NB4 (cell line): ENCODE measurements around the gene SYT12.

Experiments
- DNase-seq: peaks from one replicate; pipeline ENCODE4 v3.0.0; 2010; ENCODE audit warnings: low read depth
- H3K4me3 ChIP-seq: one replicate; pipeline ENCODE4 v1.5.1; 2011; ENCODE audit warnings: mild to moderate bottlenecking, low read depth, low read length, moderate library complexity
- MAX ChIP-seq: IDR thresholded peaks from 2 replicates; pipeline ENCODE4 v1.6.1; 2011; ENCODE audit warnings: low read depth, low read length
- MYC ChIP-seq: IDR thresholded peaks from 2 replicates; pipeline ENCODE4 v1.6.1; 2011; ENCODE audit warnings: low read depth, low read length
- POLR2A ChIP-seq: IDR thresholded peaks from 2 replicates; pipeline ENCODE4 v1.6.1; 2011; ENCODE audit warnings: mild to moderate bottlenecking; ENCODE audit not compliant: insufficient read length; ENCODE audit errors: extremely low read depth
- TF ChIP-seq, protein P1 (sequence below): IDR thresholded peaks from one replicate; pipeline ENCODE4 v1.5.1; 2012; ENCODE audit warnings: low read depth, low read length

SYT12 gene

DNA sequence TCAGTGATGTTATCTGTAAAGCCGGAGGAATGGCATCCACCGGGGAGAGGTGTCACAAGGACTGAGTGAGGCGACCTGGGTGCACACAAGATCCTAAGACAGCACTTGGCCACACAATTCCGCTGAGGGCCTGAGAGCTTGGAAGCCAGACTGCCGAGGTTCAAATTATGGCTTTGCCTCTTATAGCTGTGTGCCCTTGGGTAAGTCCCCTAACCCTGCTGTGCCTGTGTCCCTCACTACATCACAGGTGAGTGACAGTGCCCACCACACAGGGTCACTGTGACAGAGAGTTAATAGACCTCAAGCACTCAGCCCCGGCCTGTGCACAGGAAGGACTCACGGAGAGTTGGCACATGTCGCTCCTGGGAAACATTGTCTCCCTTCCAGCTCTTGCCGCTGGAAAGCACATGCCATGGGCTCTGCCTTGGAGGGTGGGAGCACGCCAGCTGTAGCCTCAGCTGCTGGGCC is 34.3 kb downstream of the SYT12 start:
- DNase-seq, result no peak
- no peak overlapping the region for H3K4me3 ChIP-seq
- TF ChIP-seq MYC, result no peak
- TF ChIP-seq POLR2A, result no peak
- TF ChIP-seq MAX, result no peak
- TF ChIP-seq, protein P1, sequence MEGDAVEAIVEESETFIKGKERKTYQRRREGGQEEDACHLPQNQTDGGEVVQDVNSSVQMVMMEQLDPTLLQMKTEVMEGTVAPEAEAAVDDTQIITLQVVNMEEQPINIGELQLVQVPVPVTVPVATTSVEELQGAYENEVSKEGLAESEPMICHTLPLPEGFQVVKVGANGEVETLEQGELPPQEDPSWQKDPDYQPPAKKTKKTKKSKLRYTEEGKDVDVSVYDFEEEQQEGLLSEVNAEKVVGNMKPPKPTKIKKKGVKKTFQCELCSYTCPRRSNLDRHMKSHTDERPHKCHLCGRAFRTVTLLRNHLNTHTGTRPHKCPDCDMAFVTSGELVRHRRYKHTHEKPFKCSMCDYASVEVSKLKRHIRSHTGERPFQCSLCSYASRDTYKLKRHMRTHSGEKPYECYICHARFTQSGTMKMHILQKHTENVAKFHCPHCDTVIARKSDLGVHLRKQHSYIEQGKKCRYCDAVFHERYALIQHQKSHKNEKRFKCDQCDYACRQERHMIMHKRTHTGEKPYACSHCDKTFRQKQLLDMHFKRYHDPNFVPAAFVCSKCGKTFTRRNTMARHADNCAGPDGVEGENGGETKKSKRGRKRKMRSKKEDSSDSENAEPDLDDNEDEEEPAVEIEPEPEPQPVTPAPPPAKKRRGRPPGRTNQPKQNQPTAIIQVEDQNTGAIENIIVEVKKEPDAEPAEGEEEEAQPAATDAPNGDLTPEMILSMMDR, result no peak

DNA sequence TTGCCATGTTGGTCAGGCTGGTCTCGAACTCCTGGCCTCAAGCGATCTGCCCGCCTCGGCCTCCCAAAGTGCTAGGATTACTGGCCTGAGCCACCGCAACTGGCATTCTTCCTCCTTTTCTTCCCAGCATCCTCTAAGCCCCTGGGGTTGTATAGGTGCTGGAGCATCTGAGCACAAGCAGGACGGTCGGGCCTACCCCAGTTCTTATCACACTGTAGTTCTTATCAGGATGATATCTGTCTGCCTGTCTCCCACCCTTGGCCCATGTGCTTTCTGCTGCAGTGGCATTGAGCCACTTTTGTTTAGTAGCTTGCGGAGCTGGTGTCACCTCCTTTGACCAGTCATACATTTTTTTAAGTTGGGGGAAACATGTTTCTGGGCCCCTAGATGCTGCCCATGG is 35.6 kb downstream of the SYT12 start:
- no peak for DNase-seq
- H3K4me3 ChIP-seq, result no peak overlapping the region
- TF ChIP-seq MAX, result no peak
- TF ChIP-seq, protein P1, result no peak
- TF ChIP-seq MYC, result no peak
- TF ChIP-seq POLR2A, result no peak

- TF ChIP-seq, protein P1, result no peak
- TF ChIP-seq POLR2A (no peak), MYC (no peak), MAX (no peak)
- no peak for DNase-seq
Observed at GRCh38 chr11:67059671-67060070, 36.7 kb downstream of the SYT12 start.

DNA sequence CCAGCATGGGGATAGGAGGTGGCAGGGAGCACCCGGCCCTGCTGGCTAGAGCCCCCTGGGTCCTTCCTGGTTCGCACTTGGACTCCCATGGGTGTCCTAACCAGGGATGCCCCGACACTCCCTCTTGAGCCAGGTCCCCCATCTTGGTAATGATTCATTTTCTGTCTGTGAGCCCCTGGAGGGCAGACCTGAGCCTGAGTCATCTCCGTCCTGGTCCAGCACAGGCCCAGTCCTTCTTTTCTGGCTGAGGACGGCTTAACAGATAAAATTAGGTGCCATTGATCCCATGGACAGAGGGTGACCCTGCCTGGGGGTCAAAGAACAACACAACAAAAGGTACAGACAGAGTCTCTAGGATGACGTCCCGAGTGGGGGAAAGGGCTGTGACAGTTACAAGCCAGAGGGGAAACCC is 37.2 kb downstream of the SYT12 start:
- DNase-seq, result no peak
- TF ChIP-seq, protein P1, result no peak
- no peak for TF ChIP-seq MYC
- TF ChIP-seq POLR2A, result no peak
- no peak overlapping the region for H3K4me3 ChIP-seq

More at GRCh38 chr11:67059671-67060070, 36.7 kb downstream of the SYT12 start:
- H3K4me3 ChIP-seq, result no peak overlapping the region

DNA sequence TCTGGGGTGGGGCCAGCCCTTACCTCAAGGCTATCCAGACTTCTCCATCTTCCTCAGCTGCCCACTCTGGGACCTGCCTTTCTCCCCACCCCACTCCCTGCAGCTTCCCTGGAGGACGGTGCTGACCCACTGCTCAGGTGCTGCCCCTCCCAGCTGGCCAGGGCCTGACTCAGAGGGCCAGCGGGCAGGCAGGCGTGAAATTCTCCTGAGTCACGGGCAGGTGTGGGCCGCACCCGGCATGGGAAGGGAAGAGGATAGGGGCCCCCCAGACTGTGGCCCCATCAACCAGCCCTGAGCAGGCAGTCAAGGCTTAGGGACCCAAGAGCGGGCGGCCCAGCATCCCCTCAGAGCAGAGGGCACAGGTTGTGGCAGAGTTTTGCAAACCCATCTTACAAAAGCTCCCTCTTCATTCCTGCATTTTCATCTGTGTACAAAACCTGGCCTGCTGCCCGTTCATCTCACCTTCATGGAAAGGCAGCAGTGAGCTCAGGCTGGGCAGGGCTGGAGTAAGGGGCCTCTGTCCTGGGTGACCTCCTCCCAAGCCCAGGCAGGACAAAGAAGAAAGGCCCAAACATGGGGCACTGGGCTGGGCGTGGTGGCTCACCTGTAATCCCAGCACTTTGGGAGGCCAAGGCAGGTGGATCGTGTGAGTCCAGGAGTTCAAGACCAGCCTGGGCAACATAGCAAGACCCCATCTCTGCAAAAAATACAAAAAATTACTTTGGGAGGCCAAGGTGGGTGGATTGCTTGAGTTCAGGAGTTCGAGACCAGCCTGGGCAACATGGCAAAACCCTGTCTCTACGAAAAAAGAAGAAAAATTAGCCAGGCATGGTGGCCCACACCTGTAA is 39.8 kb downstream of the SYT12 start:
- no peak for DNase-seq
- TF ChIP-seq POLR2A (no peak), MYC (no peak), MAX (no peak)
- TF ChIP-seq, protein P1, result no peak
- no peak overlapping the region for H3K4me3 ChIP-seq

DNA sequence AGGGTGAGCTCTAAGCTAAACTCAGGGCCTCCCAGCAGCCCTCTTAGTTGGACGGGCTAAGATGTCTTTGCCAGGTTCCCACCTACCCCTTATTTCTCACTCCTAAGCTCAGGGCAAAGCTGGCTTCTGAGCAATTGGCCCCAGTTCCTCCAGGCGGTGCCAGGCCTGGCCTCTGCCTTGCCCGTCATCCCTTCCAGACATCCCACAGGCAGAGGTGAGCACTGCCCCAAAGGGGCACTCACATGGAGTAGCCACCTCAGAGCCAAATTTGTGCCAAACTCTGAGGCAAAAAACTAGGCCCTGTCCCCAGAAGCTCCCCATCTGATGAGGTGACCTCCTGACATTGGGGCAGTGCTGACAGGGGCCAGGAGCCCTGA is 43.4 kb downstream of the SYT12 start:
- no peak for TF ChIP-seq POLR2A
- TF ChIP-seq MYC, result no peak
- TF ChIP-seq MAX, result no peak
- TF ChIP-seq, protein P1, result no peak
- H3K4me3 ChIP-seq, result no peak overlapping the region
- no peak for DNase-seq
